ENCODE measurements around the gene ATP8A1.

DNA sequence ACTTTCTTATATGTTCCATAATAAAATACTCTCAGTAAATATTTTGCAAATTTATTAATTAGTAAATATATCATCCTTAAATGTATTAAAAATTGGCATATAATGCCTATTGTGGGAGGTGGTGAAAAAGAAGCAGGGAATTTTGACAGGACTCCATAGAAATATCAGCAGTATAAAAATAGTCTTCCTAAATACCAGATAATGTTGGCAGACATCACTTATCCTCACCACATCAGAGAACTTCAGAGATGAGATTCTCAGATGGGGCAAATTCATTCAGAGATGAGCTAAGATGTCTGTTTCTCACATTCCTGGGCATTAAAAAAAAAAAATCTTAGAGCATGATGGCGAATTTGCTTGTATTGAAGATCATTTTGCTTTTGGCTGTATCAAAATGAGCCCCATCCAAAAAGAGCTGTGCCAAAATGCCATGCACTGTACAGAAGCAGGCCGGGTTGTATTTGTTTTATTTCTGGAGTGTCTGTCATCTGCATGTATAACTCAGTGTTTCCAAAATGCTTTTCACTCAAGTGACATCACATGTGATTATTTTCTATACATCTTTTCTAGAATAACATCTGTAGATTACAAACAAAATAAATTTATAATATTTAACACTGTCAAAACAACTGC, 41.7 kb downstream of the ATP8A1 start:
- TF ChIP-seq POLR2A (IDR thresholded peaks at IDR 0.05) = no peak
- TF ChIP-seq, protein P1, sequence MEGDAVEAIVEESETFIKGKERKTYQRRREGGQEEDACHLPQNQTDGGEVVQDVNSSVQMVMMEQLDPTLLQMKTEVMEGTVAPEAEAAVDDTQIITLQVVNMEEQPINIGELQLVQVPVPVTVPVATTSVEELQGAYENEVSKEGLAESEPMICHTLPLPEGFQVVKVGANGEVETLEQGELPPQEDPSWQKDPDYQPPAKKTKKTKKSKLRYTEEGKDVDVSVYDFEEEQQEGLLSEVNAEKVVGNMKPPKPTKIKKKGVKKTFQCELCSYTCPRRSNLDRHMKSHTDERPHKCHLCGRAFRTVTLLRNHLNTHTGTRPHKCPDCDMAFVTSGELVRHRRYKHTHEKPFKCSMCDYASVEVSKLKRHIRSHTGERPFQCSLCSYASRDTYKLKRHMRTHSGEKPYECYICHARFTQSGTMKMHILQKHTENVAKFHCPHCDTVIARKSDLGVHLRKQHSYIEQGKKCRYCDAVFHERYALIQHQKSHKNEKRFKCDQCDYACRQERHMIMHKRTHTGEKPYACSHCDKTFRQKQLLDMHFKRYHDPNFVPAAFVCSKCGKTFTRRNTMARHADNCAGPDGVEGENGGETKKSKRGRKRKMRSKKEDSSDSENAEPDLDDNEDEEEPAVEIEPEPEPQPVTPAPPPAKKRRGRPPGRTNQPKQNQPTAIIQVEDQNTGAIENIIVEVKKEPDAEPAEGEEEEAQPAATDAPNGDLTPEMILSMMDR (IDR thresholded peaks at IDR 0.05) = no peak
